22Rv1 (cell line): ENCODE results near the gene RPRD1A.

ENCODE experiments used
- CTCF ChIP-seq: fragments of 450-650 bp; IDR thresholded peaks from 2 replicates; pipeline ENCODE4 v1.5.1; 2017; ENCODE audit warnings: mild to moderate bottlenecking
- ZFX ChIP-seq: fragments of 450-650 bp; IDR thresholded peaks from 2 replicates; pipeline ENCODE4 v1.6.1; 2017; ENCODE audit warnings: antibody characterized with exemption, borderline replicate concordance

- TF ChIP-seq CTCF = no peak
- TF ChIP-seq ZFX = no peak
These were observed 51.7 kb downstream of the RPRD1A start for GRCh38 chr18:36015629-36016028.
